ENCODE measurements around the gene KBTBD4.
"Not testable (repeated sequence)": the region's sequence is repeated elsewhere in the genome, so short reads cannot be mapped to it uniquely, and the experiment has no call there.

The KBTBD4 gene

GRCh38 chr11:47550288-47551047 is 28.3 kb downstream of the KBTBD4 start:
- TF ChIP-seq, protein P1, sequence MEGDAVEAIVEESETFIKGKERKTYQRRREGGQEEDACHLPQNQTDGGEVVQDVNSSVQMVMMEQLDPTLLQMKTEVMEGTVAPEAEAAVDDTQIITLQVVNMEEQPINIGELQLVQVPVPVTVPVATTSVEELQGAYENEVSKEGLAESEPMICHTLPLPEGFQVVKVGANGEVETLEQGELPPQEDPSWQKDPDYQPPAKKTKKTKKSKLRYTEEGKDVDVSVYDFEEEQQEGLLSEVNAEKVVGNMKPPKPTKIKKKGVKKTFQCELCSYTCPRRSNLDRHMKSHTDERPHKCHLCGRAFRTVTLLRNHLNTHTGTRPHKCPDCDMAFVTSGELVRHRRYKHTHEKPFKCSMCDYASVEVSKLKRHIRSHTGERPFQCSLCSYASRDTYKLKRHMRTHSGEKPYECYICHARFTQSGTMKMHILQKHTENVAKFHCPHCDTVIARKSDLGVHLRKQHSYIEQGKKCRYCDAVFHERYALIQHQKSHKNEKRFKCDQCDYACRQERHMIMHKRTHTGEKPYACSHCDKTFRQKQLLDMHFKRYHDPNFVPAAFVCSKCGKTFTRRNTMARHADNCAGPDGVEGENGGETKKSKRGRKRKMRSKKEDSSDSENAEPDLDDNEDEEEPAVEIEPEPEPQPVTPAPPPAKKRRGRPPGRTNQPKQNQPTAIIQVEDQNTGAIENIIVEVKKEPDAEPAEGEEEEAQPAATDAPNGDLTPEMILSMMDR (IDR thresholded peaks at IDR 0.05; ENCODE audit: low read length): no peak
- TF ChIP-seq EZH2 (IDR thresholded peaks at IDR 0.05; ENCODE audit: borderline replicate concordance, low read length): no peak
- Histone ChIP-seq H3K4me2 (ENCODE audit: low read length) (peak overlapping the region; percentile 77), H3K4me1 (ENCODE audit: insufficient read depth, low read length, severe bottlenecking) (peaks cover 37% of the 10 kb centered on the region), H3K79me2 (ENCODE audit: insufficient read depth, low read length) (peaks cover 67% of the 10 kb centered on the region), H4K20me1 (ENCODE audit: insufficient read depth, low read length) (no peaks in the 10 kb centered on the region), H3K9me3 (ENCODE audit: low read length) (no peaks in the 10 kb centered on the region), H2AFZ (ENCODE audit: low read length) (no peak overlapping the region), H3K4me3 (ENCODE audit: low read depth, low read length, poor library complexity, severe bottlenecking) (peak overlapping the region; percentile 97), H3K36me3 (ENCODE audit: insufficient read depth, low read length) (peaks cover 12% of the 10 kb centered on the region; the same call in 1 of the 2 replicates), H3F3A (ENCODE audit: insufficient read depth, low read length) (peaks cover 8% of the 10 kb centered on the region; the same call in 1 of the 2 replicates), H3K9ac (ENCODE audit: low read length) (peak overlapping the region; percentile 96; the same call in 1 of the 2 replicates), H3K27me3 (ENCODE audit: insufficient read depth, low read length) (no peaks in the 10 kb centered on the region), H3K27ac (ENCODE audit: low read depth, low read length, poor library complexity, severe bottlenecking) (peak overlapping the region; percentile 71), H3K9me2 (ENCODE audit: low read depth, low read length) (no peaks in the 10 kb centered on the region)

GRCh38 chr11:47546274-47546673 is 32.5 kb downstream of the KBTBD4 start:
- not testable (repeated sequence) for H3K9me3 ChIP-seq (ENCODE audit: low read length); H3K4me2 ChIP-seq (ENCODE audit: low read length); H3K27me3 ChIP-seq (ENCODE audit: insufficient read depth, low read length); H4K20me1 ChIP-seq (ENCODE audit: insufficient read depth, low read length); H3K9me2 ChIP-seq (ENCODE audit: low read depth, low read length); H3K4me3 ChIP-seq (ENCODE audit: low read depth, low read length, poor library complexity, severe bottlenecking); H2AFZ ChIP-seq (ENCODE audit: low read length); H3K9ac ChIP-seq (ENCODE audit: low read length); H3K27ac ChIP-seq (ENCODE audit: low read depth, low read length, poor library complexity, severe bottlenecking); H3F3A ChIP-seq (ENCODE audit: insufficient read depth, low read length)
- Histone ChIP-seq H3K79me2 (ENCODE audit: insufficient read depth, low read length) (peaks cover 94% of the 10 kb centered on the region), H3K4me1 (ENCODE audit: insufficient read depth, low read length, severe bottlenecking) (peaks cover 44% of the 10 kb centered on the region), H3K36me3 (ENCODE audit: insufficient read depth, low read length) (peaks cover 19% of the 10 kb centered on the region)

DNA sequence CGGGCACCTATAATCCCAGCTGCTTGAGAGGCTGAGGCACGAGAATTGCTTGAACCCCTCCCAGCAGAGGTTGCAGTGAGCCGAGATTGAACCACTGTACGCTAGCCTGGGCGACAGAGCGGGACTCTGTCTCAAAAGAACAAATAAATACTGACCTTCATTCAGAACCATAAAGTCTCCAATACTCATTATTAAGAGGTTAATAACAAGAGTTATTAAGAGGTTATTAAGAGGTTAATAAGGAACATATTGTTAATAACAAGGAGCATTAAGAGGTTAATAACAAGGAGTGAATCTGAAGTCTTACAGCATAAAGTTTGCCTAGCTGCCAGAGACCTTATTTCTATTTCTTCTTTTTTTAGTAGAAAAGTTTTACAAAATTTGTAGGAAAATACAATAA is 33.5 kb downstream of the KBTBD4 start:
- Histone ChIP-seq H3K9me2 (ENCODE audit: low read depth, low read length) (no peaks in the 10 kb centered on the region), H3K4me2 (ENCODE audit: low read length) (no peak overlapping the region), H2AFZ (ENCODE audit: low read length) (no peak overlapping the region), H4K20me1 (ENCODE audit: insufficient read depth, low read length) (no peaks in the 10 kb centered on the region), H3K27ac (ENCODE audit: low read depth, low read length, poor library complexity, severe bottlenecking) (no peak overlapping the region), H3K36me3 (ENCODE audit: insufficient read depth, low read length) (peaks cover 19% of the 10 kb centered on the region), H3F3A (ENCODE audit: insufficient read depth, low read length) (no peaks in the 10 kb centered on the region), H3K9me3 (ENCODE audit: low read length) (no peaks in the 10 kb centered on the region), H3K4me3 (ENCODE audit: low read depth, low read length, poor library complexity, severe bottlenecking) (no peak overlapping the region), H3K4me1 (ENCODE audit: insufficient read depth, low read length, severe bottlenecking) (peaks cover 44% of the 10 kb centered on the region), H3K9ac (ENCODE audit: low read length) (no peak overlapping the region), H3K79me2 (ENCODE audit: insufficient read depth, low read length) (peaks cover 94% of the 10 kb centered on the region), H3K27me3 (ENCODE audit: insufficient read depth, low read length) (no peaks in the 10 kb centered on the region)
- TF ChIP-seq EZH2 (IDR thresholded peaks at IDR 0.05; ENCODE audit: borderline replicate concordance, low read length): no peak
- TF ChIP-seq, protein P1 (IDR thresholded peaks at IDR 0.05; ENCODE audit: low read length): no peak

DNA sequence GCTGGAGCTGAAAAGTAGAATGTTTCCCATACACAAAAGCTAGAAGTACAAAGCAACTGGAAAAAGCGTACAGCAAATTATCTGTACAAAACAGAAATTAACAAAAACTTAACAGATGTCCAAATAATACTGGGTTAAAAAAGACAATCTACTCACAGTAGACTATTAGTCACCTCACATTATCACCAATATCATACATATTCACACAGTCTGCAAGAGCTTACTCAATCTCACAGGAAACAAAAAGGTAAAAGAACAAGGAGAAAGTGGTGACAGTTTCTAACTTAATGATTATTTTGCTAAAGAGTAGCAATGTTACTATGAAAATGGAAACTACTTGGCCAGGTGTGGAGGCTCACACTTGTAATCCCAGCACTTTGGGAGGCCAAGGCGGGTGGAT is 37.7 kb downstream of the KBTBD4 start:
- Histone ChIP-seq H3K27ac (ENCODE audit: low read depth, low read length, poor library complexity, severe bottlenecking) (peak overlapping the region; percentile 35), H3K4me1 (ENCODE audit: insufficient read depth, low read length, severe bottlenecking) (peaks cover 50% of the 10 kb centered on the region), H3K9me3 (ENCODE audit: low read length) (no peaks in the 10 kb centered on the region), H3K9me2 (ENCODE audit: low read depth, low read length) (no peaks in the 10 kb centered on the region), H3K4me2 (ENCODE audit: low read length) (peak overlapping the region; percentile 0; the same call in 1 of the 2 replicates), H3K36me3 (ENCODE audit: insufficient read depth, low read length) (peaks cover 15% of the 10 kb centered on the region), H3K79me2 (ENCODE audit: insufficient read depth, low read length) (peaks cover 95% of the 10 kb centered on the region), H4K20me1 (ENCODE audit: insufficient read depth, low read length) (peaks cover 3% of the 10 kb centered on the region; the same call in 1 of the 2 replicates), H3K4me3 (ENCODE audit: low read depth, low read length, poor library complexity, severe bottlenecking) (no peak overlapping the region), H3K27me3 (ENCODE audit: insufficient read depth, low read length) (no peaks in the 10 kb centered on the region), H3F3A (ENCODE audit: insufficient read depth, low read length) (no peaks in the 10 kb centered on the region), H2AFZ (ENCODE audit: low read length) (no peak overlapping the region), H3K9ac (ENCODE audit: low read length) (no peak overlapping the region)
- no peak for TF ChIP-seq EZH2 (IDR thresholded peaks at IDR 0.05; ENCODE audit: borderline replicate concordance, low read length)
- TF ChIP-seq, protein P1 (IDR thresholded peaks at IDR 0.05; ENCODE audit: low read length): no peak

Measured in OCI-LY1 (cell line).